SK-N-SH (cell line): ENCODE measurements around the gene APOL2.

Experiments
- CTCF ChIP-seq: fragments of 200-600 bp; sonication (generic); IDR thresholded peaks from 2 replicates; pipeline ENCODE4 v1.6.1; 2017; ENCODE audit warnings: antibody characterized with exemption, mild to moderate bottlenecking, moderate library complexity
- NRF1 ChIP-seq: IDR thresholded peaks from 2 replicates; pipeline ENCODE4 v1.6.1; 2012; ENCODE audit warnings: low read depth, mild to moderate bottlenecking, low read length
- RAD21 ChIP-seq: IDR thresholded peaks from 2 replicates; pipeline ENCODE4 v1.6.1; 2012; ENCODE audit warnings: mild to moderate bottlenecking, low read length

GRCh38 chr22:36212901-36213300 lies 26.4 kb downstream of the APOL2 start:
- TF ChIP-seq NRF1 (no peak), RAD21 (no peak), CTCF (no peak)
